GM12892 (cell line): ENCODE data around the gene MGA.
"Not testable (repeated sequence)": the region's sequence is repeated elsewhere in the genome, so short reads cannot be mapped to it uniquely, and the experiment has no call there.

ENCODE experiments used
- DNase-seq: peaks from one replicate; pipeline ENCODE4 v3.0.0; 2011; ENCODE audit not compliant: insufficient read length
- FAIRE-seq: peaks from 2 replicates; lab custom pipeline; 2011; peaks lifted over from hg19 to GRCh38; lab: Jason Lieb, UNC
- POLR2A ChIP-seq: IDR thresholded peaks from 2 replicates; pipeline ENCODE4 v1.6.1; 2011; ENCODE audit warnings: low read depth, low read length, control low read depth
- POLR2AphosphoS5 ChIP-seq: IDR thresholded peaks from 2 replicates; pipeline ENCODE4 v1.6.1; 2011; ENCODE audit warnings: low read depth, low read length, control low read depth
- TAF1 ChIP-seq: IDR thresholded peaks from 2 replicates; pipeline ENCODE4 v1.6.1; 2011; ENCODE audit warnings: low read depth, mild to moderate bottlenecking, control low read depth, low read length, borderline replicate concordance

Gene MGA

DNA sequence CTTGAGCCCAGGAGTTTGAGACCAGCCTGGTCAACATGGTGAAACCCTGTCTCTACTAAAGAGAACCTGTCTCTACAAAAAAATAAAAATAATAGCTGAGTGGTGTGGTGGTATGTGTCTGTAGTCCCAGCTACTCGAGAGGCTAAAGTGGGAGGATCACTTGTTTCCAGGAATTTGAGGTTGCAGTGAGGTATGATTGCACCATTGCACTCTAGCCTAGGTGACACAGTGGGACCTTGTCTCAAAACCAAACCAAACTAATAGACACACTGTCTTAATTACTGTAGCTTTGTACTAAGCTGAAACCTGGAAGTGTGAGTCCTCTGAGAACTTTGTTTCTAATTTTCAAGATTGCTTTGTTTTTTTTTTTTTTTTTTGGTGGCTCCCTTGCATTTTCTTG is 30.4 kb downstream of the MGA start:
- no peak for FAIRE-seq
- DNase-seq = no peak
- TF ChIP-seq TAF1 (no peak), POLR2A (no peak), POLR2AphosphoS5 (no peak)

DNA sequence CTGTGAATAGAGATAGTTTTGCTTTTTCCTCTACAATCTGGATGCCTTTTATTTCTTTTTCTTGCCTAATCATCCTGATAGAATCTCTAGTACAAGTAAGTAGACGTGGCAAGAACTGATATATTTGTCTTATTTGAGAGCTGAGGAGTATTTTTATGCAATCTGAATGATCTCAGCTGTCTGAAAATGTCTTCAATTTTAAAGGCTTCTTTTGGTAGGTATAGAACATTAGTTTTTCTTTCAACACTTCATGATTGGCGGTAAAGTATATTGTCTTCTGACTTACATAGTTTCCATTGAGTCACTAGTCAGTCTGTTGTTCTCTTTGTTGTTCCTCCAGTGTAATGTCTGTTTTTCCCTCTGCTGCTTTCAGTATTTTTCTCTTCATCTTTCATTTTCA is 31.3 kb downstream of the MGA start:
- DNase-seq (no peak), FAIRE-seq (no peak)
- no peak for TF ChIP-seq POLR2AphosphoS5
- no peak for TF ChIP-seq POLR2A
- TF ChIP-seq TAF1 = no peak

DNA sequence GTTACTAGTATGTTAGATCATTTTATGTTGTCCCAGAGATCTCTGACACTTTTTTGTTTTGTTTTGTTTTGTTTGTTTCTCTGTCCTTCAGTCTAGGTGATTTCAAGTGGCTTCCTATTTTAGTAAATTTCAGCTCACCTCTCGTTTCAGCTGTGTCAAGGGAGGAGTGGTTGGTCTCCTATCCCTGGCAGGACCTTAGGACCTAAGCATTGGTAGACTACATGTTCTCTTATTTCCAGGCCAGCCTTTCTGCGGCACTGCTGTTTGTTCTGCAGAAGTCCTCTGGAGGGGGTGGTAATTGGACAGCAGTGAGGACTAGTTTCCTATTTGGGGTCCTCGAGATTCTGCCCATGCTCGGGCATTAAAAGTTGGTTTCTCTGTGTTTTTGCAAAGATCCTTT is 31.8 kb downstream of the MGA start:
- FAIRE-seq (no peak), DNase-seq (no peak)
- TF ChIP-seq POLR2AphosphoS5 (no peak), TAF1 (no peak), POLR2A (no peak)

DNA sequence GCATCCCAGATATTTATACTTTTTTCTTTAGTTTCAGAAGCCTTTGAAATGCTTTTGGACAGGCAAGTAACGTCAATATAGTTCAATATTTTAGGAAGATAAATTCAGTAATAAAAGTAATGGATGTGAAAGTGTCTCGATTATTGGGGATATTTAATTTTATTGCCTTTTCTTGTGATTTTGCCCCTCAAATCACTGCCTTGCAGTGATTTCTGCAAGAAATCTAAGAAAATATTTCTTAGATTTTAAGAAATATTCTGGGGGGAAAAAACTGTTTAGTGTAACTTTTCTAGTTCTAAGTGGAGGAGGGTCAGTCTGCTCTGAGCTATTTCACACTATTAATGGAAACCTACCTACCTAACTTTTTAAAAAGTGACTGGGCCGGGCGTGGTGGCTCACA is 33.6 kb downstream of the MGA start:
- no peak for FAIRE-seq
- no peak for DNase-seq
- no peak for TF ChIP-seq POLR2AphosphoS5
- TF ChIP-seq TAF1 = no peak
- TF ChIP-seq POLR2A = no peak

DNA sequence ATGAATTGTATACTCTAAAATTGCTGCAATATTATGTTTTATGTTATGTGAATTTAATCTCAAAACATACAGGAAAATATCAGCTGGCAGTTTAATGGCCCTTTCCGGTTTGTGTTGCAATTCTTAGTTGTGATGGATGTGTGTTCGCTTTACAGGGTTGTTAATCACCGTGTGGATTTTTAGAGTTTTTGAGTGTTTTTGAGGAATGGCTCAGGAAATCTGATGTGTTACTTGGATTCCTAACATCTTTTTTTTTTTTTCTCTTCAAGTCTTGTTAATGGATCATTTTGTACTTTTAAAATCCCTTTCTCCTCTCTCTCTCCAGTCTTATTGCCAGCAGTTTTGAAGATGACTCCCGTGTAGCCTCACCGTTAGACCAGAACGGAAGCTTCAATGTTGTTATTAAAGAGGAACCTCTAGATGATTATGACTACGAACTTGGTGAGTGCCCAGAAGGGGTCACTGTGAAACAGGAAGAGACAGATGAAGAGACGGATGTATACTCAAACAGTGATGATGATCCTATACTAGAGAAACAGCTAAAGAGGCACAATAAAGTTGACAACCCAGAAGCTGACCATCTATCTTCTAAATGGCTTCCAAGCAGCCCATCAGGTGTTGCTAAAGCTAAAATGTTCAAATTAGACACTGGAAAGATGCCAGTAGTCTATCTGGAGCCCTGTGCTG is 35.7 kb downstream of the MGA start:
- FAIRE-seq = peak; percentile 93
- TF ChIP-seq TAF1 (no peak), POLR2AphosphoS5 (no peak), POLR2A (no peak)
- DNase-seq = peak; percentile 40

DNA sequence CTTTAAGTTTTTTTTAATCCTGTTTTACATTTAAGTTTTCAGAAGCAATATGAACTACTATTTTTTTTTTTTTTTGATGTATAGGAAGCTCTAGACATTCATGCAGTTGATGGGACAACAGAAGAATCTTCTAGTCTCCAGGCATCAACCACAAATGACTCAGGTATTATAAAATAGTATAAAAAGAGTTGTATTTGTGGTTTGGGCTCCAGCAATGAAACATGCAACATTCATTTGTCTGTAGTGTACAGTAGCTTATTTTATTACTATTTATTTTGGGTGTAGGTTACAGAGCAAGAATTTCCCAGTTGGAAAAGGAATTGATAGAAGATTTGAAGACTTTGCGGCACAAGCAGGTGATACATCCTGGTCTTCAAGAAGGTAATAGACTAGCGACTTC is 38.6 kb downstream of the MGA start:
- FAIRE-seq (no peak), DNase-seq (no peak)
- TF ChIP-seq POLR2AphosphoS5 (no peak), TAF1 (no peak), POLR2A (no peak)

DNA sequence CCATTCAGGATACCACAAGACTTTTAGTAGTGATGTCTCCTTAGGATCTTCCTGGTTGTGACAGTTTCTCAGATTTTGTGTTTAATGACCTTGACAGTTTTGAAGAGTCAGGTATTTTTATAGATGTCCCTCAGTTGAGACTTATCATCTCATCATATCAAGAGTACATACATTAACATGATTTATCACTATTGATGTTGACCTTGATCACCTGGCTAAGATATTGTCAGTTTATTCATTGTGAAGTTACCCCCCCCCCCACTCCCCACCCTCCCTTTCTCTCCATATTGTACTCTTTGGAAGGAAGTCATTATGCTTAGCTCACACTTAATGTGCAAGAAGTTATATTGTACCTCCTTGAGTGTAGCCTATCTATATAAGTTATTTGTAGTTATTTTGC is 42.9 kb downstream of the MGA start:
- DNase-seq = no peak
- FAIRE-seq = no peak

DNA sequence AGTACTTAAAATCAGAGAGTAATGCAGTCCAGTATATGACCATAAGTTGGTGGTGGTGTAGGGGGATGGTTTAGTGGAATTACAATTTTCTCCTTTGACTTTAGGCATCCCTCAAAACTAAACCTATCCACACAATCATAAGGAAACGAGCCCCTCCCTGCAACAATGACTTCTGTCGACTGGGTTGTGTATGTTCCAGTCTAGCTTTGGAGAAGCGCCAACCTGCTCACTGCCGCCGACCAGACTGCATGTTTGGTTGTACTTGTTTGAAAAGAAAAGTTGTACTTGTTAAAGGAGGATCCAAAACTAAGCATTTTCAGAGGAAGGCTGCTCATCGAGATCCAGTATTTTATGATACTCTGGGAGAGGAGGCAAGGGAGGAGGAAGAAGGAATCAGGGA is 52.8 kb downstream of the MGA start:
- no peak for TF ChIP-seq POLR2AphosphoS5
- no peak for TF ChIP-seq POLR2A
- TF ChIP-seq TAF1 = no peak
- DNase-seq = no peak
- FAIRE-seq = no peak

More for the DNA sequence above, 42.9 kb downstream of the MGA start:
- TF ChIP-seq POLR2AphosphoS5 (no peak), POLR2A (no peak), TAF1 (no peak)

DNA sequence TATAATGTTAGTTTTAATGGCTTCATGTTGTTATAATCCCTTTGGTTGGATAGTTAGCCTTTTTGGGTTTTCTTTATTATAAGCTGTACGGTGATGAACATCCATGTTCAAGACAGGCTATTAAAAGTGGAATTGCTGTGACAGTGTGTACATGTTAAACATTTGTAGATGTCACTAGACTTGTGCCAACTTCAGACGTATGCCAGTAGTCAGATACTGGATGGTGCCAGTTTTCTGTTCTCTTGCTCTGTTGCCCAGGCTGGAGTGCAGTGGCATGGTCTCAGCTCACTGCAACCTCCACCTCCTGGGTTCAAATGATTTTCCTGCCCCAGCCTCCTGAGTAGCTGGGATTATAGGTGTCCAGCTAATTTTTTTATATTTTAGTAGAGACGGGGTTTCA is 54.1 kb downstream of the MGA start:
- DNase-seq (no peak), FAIRE-seq (no peak)
- TF ChIP-seq POLR2A (no peak), POLR2AphosphoS5 (no peak), TAF1 (no peak)

DNA sequence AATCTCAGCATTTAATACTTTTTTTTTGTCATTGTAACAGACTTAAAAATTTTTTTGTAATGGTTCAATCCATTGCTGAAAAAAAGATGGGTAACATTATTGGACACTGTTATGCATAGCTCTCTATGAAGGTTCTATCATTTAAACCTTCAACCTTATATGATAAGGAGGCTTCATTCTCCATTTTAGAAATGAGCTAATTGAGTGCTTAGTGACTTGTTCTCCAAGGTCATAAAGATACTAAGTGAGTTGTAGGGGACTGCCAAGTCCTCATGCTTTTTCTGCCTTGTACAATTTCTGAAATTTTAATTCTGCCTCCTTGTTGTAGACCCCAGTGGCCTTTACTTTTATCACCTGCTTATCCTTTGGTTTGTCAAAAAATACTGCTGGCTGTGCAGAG is 56.7 kb downstream of the MGA start:
- no peak for FAIRE-seq
- no peak for TF ChIP-seq POLR2A
- TF ChIP-seq POLR2AphosphoS5 = no peak
- TF ChIP-seq TAF1 = no peak
- no peak for DNase-seq

DNA sequence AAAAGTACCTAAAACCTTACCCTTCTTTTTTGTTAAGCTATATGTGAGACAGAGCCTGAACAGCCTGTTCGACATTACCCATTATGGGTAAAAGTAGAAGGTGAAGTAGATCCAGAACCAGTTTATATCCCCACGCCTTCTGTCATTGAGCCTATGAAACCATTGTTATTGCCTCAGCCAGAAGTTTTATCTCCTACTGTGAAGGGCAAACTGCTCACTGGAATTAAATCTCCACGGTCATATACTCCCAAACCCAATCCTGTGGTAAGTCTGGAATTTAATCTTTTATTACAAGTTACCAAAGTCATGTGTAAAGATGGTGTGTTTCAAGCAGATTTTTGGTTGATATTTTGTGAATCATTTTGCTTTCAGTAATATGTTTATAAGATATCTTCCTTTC is 66.9 kb downstream of the MGA start:
- no peak for TF ChIP-seq TAF1
- no peak for TF ChIP-seq POLR2A
- TF ChIP-seq POLR2AphosphoS5 = no peak
- DNase-seq = no peak
- no peak for FAIRE-seq

DNA sequence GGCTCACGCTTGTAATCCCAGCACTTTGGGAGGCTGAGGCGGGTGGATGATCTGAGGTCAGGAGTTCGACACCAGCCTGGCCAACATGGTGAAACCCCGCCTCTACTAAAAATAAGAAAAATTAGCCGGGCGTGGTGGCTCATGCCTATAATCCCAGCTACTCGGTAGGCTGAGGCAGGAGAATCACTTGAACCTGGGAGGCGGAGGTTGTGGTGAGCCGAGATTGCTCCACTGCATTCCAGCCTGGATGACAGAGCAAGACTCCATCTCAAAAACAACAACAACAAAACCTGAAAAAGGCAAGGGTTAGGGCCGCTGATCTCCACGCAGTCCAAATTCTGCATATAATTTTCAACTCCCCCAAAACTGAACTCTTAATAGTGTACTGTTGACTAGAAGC is 67.9 kb downstream of the MGA start:
- not testable (repeated sequence) for FAIRE-seq

More for the DNA sequence above, 67.9 kb downstream of the MGA start:
- DNase-seq = not testable (repeated sequence)
